ENCODE results near the gene TEX26.

DNA sequence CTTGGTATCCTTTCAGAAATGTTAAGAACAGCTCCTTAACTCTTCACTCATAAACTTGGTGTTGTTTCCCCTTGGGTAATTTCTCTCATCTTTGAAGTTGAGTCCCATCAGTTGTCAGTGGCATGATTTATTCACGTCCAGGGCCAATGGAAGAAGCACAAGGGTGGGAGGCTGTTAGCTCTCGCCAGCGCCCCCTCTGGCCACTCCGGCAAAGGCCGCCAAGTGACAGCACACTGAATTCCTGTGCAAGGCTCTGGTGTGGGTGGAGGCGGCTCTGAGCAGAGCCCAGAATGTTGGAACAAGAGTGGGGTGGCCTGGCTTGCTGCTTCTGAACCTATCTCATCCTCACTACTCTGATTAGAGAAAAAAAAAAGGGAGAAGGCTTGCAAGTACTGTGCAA lies 39.5 kb upstream of the TEX26 start:
- TF ChIP-seq, protein P1, sequence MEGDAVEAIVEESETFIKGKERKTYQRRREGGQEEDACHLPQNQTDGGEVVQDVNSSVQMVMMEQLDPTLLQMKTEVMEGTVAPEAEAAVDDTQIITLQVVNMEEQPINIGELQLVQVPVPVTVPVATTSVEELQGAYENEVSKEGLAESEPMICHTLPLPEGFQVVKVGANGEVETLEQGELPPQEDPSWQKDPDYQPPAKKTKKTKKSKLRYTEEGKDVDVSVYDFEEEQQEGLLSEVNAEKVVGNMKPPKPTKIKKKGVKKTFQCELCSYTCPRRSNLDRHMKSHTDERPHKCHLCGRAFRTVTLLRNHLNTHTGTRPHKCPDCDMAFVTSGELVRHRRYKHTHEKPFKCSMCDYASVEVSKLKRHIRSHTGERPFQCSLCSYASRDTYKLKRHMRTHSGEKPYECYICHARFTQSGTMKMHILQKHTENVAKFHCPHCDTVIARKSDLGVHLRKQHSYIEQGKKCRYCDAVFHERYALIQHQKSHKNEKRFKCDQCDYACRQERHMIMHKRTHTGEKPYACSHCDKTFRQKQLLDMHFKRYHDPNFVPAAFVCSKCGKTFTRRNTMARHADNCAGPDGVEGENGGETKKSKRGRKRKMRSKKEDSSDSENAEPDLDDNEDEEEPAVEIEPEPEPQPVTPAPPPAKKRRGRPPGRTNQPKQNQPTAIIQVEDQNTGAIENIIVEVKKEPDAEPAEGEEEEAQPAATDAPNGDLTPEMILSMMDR (IDR thresholded peaks at IDR 0.05; ENCODE audit: insufficient read depth, low read length): no peak
- TF ChIP-seq POLR2AphosphoS5 (IDR thresholded peaks at IDR 0.05; ENCODE audit: low read depth) (no peak), GABPA (IDR thresholded peaks at IDR 0.05; ENCODE audit: low read depth) (no peak), SPI1 (IDR thresholded peaks at IDR 0.05; ENCODE audit: borderline replicate concordance, low read depth) (no peak)
- TF ChIP-seq, protein P2, sequence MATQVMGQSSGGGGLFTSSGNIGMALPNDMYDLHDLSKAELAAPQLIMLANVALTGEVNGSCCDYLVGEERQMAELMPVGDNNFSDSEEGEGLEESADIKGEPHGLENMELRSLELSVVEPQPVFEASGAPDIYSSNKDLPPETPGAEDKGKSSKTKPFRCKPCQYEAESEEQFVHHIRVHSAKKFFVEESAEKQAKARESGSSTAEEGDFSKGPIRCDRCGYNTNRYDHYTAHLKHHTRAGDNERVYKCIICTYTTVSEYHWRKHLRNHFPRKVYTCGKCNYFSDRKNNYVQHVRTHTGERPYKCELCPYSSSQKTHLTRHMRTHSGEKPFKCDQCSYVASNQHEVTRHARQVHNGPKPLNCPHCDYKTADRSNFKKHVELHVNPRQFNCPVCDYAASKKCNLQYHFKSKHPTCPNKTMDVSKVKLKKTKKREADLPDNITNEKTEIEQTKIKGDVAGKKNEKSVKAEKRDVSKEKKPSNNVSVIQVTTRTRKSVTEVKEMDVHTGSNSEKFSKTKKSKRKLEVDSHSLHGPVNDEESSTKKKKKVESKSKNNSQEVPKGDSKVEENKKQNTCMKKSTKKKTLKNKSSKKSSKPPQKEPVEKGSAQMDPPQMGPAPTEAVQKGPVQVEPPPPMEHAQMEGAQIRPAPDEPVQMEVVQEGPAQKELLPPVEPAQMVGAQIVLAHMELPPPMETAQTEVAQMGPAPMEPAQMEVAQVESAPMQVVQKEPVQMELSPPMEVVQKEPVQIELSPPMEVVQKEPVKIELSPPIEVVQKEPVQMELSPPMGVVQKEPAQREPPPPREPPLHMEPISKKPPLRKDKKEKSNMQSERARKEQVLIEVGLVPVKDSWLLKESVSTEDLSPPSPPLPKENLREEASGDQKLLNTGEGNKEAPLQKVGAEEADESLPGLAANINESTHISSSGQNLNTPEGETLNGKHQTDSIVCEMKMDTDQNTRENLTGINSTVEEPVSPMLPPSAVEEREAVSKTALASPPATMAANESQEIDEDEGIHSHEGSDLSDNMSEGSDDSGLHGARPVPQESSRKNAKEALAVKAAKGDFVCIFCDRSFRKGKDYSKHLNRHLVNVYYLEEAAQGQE (IDR thresholded peaks at IDR 0.05; ENCODE audit: insufficient replicate concordance, low read depth): no peak

All from HL-60 (cell line).